ENCODE results near the gene HMCN2. TPM values are rescaled to one million over a fixed set of nuclear protein-coding genes. Genes with fewer than 3 reads are reported as not detected.
"Not testable (repeated sequence)": the region's sequence is repeated elsewhere in the genome, so short reads cannot be mapped to it uniquely, and the experiment has no call there.

Gene HMCN2
- total RNA-seq, 1 donor from 2014 or later: 0.06 TPM

- no peak for DNase-seq (ENCODE audit: low read depth)
- H3K4me3 ChIP-seq (ENCODE audit: low read depth, low read length): no peak overlapping the region
- no peak for TF ChIP-seq CTCF (conservative IDR thresholded peaks at IDR 0.05; ENCODE audit: low read depth, low read length)
These were observed 165.4 kb downstream of the HMCN2 start for GRCh38 chr9:130430734-130431535.

DNA sequence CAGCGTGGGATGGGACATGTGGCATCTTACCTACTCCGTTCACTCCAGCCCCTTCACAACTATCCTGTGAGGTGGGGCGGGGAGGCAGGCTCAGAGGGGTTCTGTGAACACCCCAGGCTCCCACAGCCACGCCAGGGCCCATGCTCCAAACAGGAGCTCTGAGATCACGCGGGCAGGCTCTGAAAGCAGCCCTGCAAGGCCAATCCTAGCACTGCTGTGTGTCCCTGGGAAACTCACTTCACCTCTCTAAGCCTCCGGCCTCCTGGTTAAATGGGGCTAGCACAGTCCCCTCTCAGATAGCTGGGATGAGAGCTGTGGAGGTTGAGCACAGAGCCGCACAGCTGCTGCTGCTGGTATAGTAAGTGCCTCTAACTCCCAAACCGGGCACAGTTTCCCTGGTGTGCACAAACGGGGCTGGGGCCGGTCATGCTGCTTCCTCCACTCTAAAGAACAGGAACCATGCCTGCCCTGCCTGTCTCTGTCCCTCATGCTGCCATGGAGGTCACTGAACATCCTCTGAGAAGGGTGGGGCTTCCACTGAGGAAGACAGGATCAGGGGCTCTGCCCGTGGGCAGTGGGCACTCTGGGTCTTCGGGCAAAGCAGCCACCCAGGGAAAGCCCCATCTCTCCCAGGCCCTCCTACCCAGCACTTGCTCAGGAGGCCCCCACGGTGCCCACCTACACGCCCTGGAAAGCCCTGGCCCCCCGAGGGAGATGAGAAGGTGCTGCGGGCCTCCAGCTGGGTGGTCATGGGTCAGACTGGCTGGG lies 166.2 kb downstream of the HMCN2 start:
- H3K4me3 ChIP-seq (ENCODE audit: low read depth, low read length): no peak overlapping the region
- TF ChIP-seq CTCF (conservative IDR thresholded peaks at IDR 0.05; ENCODE audit: low read depth, low read length): no peak
- no peak for DNase-seq (ENCODE audit: low read depth)

DNA sequence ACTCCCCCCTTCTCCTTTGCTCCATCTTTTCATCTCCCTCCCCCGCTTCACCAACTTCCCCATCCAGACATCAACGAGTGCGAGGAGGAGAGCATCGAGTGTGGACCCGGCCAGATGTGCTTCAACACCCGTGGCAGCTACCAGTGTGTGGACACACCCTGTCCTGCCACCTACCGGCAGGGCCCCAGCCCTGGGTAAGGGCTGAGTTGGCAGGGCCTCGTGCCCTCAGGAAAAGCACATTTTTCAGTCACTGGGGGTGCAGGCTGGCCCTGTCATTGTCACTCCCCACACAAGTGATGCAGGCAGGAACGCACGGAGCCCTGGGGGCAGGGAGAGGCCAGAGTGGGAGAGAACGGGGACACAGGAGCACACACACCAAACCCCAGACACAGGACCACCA lies 166.8 kb downstream of the HMCN2 start:
- peak; percentile 36 for TF ChIP-seq CTCF (conservative IDR thresholded peaks at IDR 0.05; ENCODE audit: low read depth, low read length)
- DNase-seq (ENCODE audit: low read depth): no peak
- no peak overlapping the region for H3K4me3 ChIP-seq (ENCODE audit: low read depth, low read length)

DNA sequence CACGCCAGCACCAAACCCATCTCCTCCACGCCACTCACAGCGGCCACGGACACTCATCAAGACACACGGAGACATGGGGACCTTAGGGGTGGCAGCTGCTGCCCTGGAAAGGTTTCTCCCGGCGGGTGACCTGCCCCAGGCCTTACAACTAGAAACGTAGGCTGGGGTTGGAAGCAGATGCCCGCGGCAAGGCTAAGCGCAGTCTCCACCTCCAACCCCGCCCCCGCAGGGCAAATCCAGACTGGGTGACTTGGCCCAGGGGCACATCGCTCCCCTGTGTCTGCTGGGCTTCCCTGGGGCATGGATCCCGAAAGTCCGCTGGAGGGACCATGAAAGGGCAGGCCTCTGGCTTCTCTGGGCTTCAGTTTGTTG lies 167.2 kb downstream of the HMCN2 start:
- no peak for TF ChIP-seq CTCF (conservative IDR thresholded peaks at IDR 0.05; ENCODE audit: low read depth, low read length)
- peak overlapping the region; percentile 46 for H3K4me3 ChIP-seq (ENCODE audit: low read depth, low read length)
- no peak for DNase-seq (ENCODE audit: low read depth)

DNA sequence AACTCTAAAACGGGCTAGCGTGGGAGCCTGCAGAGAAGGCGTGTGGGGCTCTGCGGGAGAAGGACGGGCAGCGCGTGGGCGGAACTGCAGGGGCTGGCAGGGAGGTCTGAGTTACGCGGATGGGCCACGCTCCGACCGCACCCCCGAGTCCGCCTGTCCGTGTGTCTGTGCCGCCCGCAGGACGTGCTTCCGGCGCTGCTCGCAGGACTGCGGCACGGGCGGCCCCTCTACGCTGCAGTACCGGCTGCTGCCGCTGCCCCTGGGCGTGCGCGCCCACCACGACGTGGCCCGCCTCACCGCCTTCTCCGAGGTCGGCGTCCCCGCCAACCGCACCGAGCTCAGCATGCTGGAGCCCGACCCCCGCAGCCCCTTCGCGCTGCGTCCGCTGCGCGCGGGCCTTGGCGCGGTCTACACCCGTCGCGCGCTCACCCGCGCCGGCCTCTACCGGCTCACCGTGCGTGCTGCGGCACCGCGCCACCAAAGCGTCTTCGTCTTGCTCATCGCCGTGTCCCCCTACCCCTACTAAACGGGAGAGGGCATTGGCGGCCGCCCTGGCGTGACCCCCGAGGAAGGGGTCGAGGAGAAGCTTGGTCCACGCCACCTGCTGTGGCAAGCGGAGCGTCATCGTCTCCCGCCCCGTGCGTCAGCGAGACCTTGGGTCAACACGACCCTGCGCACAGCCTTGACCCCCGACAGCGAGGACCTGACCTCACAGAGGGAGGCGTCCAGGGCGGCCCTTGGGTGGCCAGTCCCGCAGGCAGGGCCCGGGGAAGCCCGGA lies 167.8 kb downstream of the HMCN2 start:
- peak; percentile 30 for TF ChIP-seq CTCF (conservative IDR thresholded peaks at IDR 0.05; ENCODE audit: low read depth, low read length)
- no peak for DNase-seq (ENCODE audit: low read depth)
- peak overlapping the region; percentile 46 for H3K4me3 ChIP-seq (ENCODE audit: low read depth, low read length)

DNA sequence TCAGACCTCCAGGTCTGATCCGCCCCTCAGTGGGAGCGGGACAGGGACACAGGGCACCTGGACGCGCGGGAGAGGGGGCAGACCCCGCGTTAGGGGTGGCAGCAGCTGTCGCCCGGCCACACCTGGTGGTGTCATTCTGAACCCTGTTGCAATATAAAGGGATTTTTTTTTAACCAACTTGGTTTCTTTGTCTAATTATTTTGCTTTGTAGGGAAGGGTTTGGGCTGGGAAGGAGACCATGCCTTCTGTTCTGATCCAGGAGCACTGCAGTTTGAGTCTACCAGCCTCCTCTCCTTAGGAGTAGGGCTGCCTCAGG lies 168.3 kb downstream of the HMCN2 start:
- DNase-seq (ENCODE audit: low read depth): no peak
- H3K4me3 ChIP-seq (ENCODE audit: low read depth, low read length): no peak overlapping the region
- no peak for TF ChIP-seq CTCF (conservative IDR thresholded peaks at IDR 0.05; ENCODE audit: low read depth, low read length)

- DNase-seq (ENCODE audit: low read depth); H3K4me3 ChIP-seq (ENCODE audit: low read depth, low read length): not testable (repeated sequence)
These were observed 169.1 kb downstream of the HMCN2 start for GRCh38 chr9:130434656-130435055.
